Measurements from ENCODE around the gene LRCH1.

The LRCH1 gene

GRCh38 chr13:46686171-46686570, 133.2 kb downstream of the LRCH1 start:
- in situ Hi-C loops (cut with MboI; ENCODE audit: low sequenced_read_pairs), result no loop called here

- in situ Hi-C loops (cut with MboI; ENCODE audit: low sequenced_read_pairs), result no loop called here
These were observed 134.8 kb downstream of the LRCH1 start for GRCh38 chr13:46687810-46688209.

GRCh38 chr13:46688306-46688705, 135.3 kb downstream of the LRCH1 start:
- in situ Hi-C loops (cut with MboI; ENCODE audit: low sequenced_read_pairs), result no loop called here

GRCh38 chr13:46698014-46698413, 145.0 kb downstream of the LRCH1 start:
- in situ Hi-C loops (cut with MboI; ENCODE audit: low sequenced_read_pairs), result no loop called here

GRCh38 chr13:46698910-46699460, 146.0 kb downstream of the LRCH1 start:
- in situ Hi-C loops (cut with MboI; ENCODE audit: low sequenced_read_pairs), result no loop called here

- in situ Hi-C loops (cut with MboI; ENCODE audit: low sequenced_read_pairs), result no loop called here
These were observed 159.6 kb downstream of the LRCH1 start for GRCh38 chr13:46712524-46712923.

- in situ Hi-C loops (cut with MboI; ENCODE audit: low sequenced_read_pairs), result no loop called here
These were observed 162.4 kb downstream of the LRCH1 start for GRCh38 chr13:46715363-46715762.

- in situ Hi-C loops (cut with MboI; ENCODE audit: low sequenced_read_pairs), result no loop called here
These were observed 163.9 kb downstream of the LRCH1 start for GRCh38 chr13:46716821-46717220.

- in situ Hi-C loops (cut with MboI; ENCODE audit: low sequenced_read_pairs), result no loop called here
These were observed 164.3 kb downstream of the LRCH1 start for GRCh38 chr13:46717275-46717674.

GRCh38 chr13:46717856-46718255, 164.9 kb downstream of the LRCH1 start:
- in situ Hi-C loops (cut with MboI; ENCODE audit: low sequenced_read_pairs), result no loop called here

GRCh38 chr13:46720189-46720588, 167.2 kb downstream of the LRCH1 start:
- in situ Hi-C loops (cut with MboI; ENCODE audit: low sequenced_read_pairs), result no loop called here

GRCh38 chr13:46721054-46721453, 168.1 kb downstream of the LRCH1 start:
- in situ Hi-C loops (cut with MboI; ENCODE audit: low sequenced_read_pairs), result no loop called here

GRCh38 chr13:46726347-46726746, 173.4 kb downstream of the LRCH1 start:
- in situ Hi-C loops (cut with MboI; ENCODE audit: low sequenced_read_pairs), result no loop called here

- in situ Hi-C loops (cut with MboI; ENCODE audit: low sequenced_read_pairs), result no loop called here
These were observed 175.8 kb downstream of the LRCH1 start for GRCh38 chr13:46728777-46729176.

GRCh38 chr13:46731535-46731934, 178.6 kb downstream of the LRCH1 start:
- in situ Hi-C loops (cut with MboI; ENCODE audit: low sequenced_read_pairs), result no loop called here

GRCh38 chr13:46735425-46735824, 182.5 kb downstream of the LRCH1 start:
- in situ Hi-C loops (cut with MboI; ENCODE audit: low sequenced_read_pairs), result no loop called here

- in situ Hi-C loops (cut with MboI; ENCODE audit: low sequenced_read_pairs), result no loop called here
These were observed 183.8 kb downstream of the LRCH1 start for GRCh38 chr13:46736541-46737310.

- in situ Hi-C loops (cut with MboI; ENCODE audit: low sequenced_read_pairs), result no loop called here
These were observed 185.1 kb downstream of the LRCH1 start for GRCh38 chr13:46738055-46738454.

- in situ Hi-C loops (cut with MboI; ENCODE audit: low sequenced_read_pairs), result no loop called here
These were observed 185.8 kb downstream of the LRCH1 start for GRCh38 chr13:46738766-46739165.

GRCh38 chr13:46739447-46740098, 186.6 kb downstream of the LRCH1 start:
- in situ Hi-C loops (cut with MboI; ENCODE audit: low sequenced_read_pairs), result no loop called here

- in situ Hi-C loops (cut with MboI; ENCODE audit: low sequenced_read_pairs), result no loop called here
These were observed 190.2 kb downstream of the LRCH1 start for GRCh38 chr13:46743191-46743590.

GRCh38 chr13:46745062-46745461, 192.1 kb downstream of the LRCH1 start:
- in situ Hi-C loops (cut with MboI; ENCODE audit: low sequenced_read_pairs), result no loop called here
